ENCODE measurements around the gene SRD5A3.

DNA sequence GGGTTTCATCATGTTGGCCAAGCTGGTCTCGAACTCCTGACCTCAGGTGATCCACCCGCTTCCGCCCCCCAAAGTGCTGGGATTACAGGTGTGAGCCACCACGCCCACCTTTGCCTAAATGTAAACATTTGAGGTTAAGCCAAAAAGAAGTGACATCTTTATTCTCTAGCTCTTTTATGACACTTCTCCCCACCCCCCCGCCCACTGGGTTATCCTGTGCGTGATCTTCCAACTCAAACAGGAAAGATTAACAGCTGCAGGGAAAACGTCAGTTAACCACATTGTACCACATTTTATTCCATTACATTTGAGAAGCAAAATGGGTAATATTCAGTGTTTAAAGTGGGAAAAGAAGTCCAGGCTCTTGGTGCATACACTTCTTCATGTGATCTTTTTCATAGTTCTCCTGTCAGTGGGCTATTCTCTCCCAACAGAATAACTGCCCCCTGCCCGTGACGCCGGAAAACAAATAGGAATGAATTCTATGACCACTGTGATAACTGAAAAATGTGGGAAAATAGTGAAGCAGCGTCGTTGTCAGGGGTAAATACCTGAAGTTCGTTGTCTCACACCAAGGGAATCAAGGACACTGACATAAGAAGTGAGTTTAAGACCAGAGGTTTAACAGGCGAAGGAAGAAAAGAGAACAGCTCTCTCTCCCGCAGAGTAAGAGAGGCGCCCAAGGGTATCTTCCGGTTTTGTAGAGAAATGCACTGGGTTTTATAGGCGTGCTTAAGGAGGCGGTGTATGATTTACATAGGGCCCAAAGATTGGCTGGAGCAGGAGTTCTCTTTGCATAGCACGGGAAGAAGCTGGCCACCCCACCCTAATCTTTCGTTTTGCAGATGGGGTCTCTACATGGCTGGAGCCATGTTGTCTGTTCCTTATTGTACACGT, 9.7 kb upstream of the SRD5A3 start:
- no peak for TF ChIP-seq SIN3A (IDR thresholded peaks at IDR 0.05; ENCODE audit: borderline replicate concordance, insufficient read depth, low read depth, low read length)
- TF ChIP-seq, protein P1, sequence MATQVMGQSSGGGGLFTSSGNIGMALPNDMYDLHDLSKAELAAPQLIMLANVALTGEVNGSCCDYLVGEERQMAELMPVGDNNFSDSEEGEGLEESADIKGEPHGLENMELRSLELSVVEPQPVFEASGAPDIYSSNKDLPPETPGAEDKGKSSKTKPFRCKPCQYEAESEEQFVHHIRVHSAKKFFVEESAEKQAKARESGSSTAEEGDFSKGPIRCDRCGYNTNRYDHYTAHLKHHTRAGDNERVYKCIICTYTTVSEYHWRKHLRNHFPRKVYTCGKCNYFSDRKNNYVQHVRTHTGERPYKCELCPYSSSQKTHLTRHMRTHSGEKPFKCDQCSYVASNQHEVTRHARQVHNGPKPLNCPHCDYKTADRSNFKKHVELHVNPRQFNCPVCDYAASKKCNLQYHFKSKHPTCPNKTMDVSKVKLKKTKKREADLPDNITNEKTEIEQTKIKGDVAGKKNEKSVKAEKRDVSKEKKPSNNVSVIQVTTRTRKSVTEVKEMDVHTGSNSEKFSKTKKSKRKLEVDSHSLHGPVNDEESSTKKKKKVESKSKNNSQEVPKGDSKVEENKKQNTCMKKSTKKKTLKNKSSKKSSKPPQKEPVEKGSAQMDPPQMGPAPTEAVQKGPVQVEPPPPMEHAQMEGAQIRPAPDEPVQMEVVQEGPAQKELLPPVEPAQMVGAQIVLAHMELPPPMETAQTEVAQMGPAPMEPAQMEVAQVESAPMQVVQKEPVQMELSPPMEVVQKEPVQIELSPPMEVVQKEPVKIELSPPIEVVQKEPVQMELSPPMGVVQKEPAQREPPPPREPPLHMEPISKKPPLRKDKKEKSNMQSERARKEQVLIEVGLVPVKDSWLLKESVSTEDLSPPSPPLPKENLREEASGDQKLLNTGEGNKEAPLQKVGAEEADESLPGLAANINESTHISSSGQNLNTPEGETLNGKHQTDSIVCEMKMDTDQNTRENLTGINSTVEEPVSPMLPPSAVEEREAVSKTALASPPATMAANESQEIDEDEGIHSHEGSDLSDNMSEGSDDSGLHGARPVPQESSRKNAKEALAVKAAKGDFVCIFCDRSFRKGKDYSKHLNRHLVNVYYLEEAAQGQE (IDR thresholded peaks at IDR 0.05; ENCODE audit: insufficient read depth in 1 of 2, low read depth in 2 of 2, low read length in 1 of 2), result no peak
- TF ChIP-seq, protein P2, sequence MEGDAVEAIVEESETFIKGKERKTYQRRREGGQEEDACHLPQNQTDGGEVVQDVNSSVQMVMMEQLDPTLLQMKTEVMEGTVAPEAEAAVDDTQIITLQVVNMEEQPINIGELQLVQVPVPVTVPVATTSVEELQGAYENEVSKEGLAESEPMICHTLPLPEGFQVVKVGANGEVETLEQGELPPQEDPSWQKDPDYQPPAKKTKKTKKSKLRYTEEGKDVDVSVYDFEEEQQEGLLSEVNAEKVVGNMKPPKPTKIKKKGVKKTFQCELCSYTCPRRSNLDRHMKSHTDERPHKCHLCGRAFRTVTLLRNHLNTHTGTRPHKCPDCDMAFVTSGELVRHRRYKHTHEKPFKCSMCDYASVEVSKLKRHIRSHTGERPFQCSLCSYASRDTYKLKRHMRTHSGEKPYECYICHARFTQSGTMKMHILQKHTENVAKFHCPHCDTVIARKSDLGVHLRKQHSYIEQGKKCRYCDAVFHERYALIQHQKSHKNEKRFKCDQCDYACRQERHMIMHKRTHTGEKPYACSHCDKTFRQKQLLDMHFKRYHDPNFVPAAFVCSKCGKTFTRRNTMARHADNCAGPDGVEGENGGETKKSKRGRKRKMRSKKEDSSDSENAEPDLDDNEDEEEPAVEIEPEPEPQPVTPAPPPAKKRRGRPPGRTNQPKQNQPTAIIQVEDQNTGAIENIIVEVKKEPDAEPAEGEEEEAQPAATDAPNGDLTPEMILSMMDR (IDR thresholded peaks at IDR 0.05), result no peak
- TF ChIP-seq POLR2AphosphoS5 (IDR thresholded peaks at IDR 0.05; ENCODE audit: low read depth, low read length), result no peak
- no peak for TF ChIP-seq TCF7L2 (IDR thresholded peaks at IDR 0.05; ENCODE audit: low read depth, low read length)
